Activated naive CD4-positive, alpha-beta T cell treated with Interleukin-2 at 50 U/mL for 16 hours (primary cell): ENCODE data around the gene MAN2B2.

Experiments
- DNase-seq: peaks from one replicate; pipeline ENCODE4 v3.0.0-alpha.2; 2020

The MAN2B2 gene

DNA sequence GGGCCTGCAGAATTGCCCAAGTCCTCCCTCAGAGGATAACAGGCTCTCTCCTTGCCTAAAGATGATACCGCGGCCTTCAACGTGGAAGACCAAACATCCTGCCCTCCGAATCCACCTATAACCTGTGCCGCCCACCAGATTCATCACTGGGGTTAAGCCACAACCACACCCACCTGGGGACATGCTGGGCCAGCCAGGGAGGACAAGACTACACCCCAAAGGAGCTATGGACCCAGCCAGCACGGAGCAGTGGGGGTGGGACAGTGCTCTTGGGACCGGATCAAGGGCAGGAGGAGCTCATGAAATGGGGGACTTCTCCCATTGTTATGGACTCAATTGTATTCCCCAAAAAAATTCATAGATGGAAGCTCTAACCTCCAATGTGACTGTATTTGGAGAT lies 6.8 kb upstream of the MAN2B2 start:
- DNase-seq: no peak

DNA sequence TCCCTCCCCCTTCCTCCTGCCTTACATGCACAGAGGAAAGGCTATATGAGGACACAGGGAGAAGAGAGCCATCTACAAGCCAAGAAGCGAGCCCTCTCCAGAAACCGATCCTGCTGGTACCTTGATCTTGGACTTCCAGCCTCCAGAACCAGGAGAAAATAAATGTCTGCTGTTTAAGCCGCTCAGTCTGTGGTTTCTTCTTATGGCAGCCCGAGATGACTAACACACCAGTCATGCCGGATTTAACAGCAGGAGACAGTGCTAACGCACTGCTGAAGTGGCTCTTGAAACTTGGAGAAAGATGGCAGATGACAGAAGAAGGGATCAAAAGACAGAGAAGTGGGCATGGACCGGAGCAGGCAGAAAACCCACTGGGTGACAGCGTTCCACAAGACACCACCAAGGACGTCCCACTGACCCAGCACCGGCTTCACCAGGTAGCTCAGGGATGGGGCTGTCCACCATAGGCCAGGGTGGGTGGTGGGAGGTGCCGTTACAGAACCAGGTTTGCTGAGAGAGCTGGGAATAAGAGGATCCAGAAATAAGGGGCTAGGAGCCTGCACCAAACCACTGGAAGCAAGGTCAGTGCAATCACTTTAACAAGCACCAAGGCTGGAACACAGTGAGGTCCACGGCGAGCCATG lies 6.2 kb upstream of the MAN2B2 start:
- no peak for DNase-seq

DNA sequence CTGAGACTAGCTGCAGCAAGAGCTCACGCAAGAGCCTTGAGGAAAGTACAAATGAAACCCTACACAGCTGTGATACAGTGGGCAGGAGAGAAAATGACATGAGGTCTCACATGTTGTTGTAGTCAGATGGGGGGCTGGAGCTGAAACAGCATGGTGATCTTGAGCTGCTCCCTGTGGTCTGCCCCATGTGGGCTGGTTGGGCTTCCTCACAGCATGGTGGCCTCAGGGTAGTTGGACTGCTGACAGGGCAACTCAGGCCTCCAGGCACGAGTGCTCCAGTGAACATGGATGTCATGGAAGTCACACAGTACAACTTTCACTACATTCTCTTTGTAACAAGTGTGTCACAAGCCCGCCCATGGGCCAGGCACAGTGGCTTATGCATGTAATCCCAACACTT lies 3.4 kb upstream of the MAN2B2 start:
- no peak for DNase-seq

DNA sequence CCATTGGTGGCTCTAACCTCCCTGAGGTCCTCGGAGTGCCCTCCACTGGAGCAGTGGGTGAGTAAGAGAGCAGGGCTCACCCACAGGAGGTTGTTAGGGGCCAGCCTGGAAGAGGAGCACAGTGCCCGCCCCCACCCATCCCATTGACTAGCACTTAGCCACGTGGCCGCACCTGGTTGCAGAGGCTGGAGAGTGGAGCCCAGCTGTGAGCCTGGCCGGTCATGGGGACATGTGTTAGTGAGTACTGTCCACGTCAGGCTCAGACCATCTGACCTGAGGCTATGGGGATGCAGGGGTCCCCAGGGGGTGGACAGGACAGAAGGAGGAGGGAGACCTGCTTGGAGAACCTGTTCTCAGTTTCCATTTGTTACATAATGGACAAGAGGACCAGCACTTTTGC lies 1.4 kb upstream of the MAN2B2 start:
- DNase-seq: no peak

DNA sequence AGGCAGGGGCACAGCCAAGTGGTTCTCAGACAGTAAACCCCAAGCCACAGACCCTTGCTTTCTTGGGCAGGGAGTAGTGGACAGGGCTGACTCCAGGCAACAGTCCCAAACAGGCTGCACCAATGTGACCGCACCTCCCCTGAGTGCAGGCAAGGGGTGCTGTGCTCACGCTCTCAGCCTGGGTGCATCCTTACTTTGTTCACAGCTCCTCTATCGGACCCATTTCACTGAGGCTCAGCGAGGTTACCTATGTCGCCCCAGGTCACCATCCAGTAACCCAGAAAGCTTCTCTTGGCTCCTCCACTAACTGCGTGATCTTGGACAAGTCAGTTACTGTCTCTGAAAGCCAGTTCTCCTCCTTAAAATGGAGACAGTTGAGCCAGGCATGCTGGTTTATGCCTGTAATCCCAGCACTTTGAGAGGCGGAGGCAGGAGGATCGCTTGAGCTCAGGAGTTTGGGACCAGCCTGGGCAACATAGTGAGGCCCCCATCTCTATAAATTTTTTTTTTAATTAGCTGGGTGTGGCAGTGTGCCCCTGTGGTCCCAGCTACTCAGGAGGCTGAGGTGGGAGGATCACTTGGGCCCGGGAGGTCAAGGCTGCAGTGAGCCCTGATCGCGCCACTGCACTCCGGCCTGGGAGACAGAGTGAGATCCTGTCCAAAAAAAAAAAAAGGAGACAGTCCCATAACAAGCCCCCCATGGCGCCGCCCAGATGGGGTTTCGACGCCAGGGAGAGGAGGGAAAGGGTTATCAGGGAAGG lies 823 bp upstream of the MAN2B2 start:
- no peak for DNase-seq

DNA sequence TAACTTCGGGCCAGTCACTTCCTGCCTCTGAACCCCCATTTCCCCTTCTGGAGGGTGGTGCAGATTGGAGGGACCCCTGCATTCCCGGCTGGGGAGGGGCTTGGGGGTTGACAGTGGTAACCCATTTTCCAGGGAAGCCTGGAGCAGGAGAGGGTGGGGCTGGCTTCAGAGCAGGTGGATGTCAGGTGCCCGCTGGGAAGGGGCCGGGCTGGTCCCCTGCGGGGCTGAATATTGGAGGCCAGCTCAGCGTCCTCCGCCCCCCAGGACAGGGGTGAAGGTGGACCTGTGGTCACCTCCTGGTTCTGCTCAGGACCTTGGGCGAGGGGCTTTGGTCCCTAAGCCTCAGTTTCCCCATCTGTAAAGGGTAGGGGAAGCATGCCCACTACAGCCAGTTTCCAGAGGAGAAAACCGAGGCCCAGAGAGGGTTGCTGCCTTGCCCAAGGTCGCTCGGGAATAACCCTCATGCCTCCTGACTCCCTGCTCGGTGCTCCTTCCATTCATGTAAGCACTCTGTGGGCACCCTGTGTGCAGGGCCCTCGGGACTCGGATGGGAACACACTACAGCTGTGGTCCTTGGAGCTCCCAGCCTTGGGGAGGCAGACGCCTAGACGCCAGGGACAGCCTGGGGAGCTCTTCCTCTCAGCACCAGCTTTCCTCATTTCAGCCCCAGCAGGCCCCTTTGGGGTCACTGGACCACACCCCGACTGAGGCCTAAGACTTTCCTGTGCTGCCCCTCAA lies 683 bp downstream of the MAN2B2 start:
- no peak for DNase-seq

DNA sequence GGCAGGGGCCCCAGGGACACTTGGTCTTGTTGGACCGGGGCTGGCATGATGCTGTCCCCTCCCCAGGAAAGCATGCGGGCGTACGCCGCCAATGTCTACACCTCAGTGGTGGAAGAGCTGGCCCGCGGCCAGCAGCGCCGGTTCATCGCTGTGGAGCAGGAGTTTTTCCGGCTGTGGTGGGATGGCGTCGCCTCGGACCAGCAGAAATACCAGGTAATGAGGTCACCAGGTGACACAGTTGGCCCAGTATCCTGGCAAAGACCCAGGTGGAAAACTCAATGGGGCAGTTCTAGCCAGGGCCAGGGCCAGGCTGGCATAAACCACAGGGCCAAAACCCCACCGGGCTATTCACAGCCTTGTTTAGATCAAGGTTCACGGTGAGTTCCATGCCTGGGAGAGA lies 1.5 kb downstream of the MAN2B2 start:
- DNase-seq: no peak

DNA sequence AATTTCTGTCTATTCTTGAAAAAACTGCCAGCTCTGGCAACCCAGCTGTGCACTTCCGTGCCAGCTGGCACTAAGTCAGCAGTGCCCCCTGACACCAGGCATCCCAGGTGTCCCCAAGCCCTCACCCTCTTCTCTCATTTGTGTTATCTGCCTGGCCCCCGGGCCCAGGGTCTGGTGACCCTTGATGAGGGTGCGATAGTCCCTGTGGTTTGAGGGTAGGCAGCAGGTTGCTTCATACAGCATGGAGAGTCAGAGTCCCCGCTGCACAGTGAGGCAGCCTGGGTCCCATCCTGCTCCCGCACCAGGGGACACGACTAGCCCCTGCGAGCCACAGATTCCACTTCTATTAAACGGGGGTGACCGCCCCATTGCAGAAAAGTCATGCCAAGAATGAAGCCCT lies 1.9 kb downstream of the MAN2B2 start:
- DNase-seq: no peak

DNA sequence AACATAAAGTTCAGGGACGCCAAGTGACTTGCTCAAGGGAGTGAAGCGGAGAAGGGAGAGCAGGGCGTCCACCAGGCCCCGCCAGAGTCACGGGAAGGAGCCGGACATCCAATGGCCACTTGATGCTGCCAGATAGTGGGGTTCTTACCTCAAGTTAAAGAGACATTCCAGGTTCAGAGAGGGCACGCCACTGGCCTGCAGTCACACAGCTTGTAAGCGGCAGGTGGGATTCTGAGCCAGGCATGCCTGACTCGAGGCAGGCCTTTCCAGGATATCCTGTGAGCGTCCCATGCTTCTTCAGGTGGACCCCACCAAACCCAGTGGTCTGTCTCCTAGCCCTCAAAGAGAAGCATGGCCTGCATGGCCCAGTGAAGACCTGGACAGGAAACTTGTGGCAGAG lies 2.4 kb downstream of the MAN2B2 start:
- no peak for DNase-seq

DNA sequence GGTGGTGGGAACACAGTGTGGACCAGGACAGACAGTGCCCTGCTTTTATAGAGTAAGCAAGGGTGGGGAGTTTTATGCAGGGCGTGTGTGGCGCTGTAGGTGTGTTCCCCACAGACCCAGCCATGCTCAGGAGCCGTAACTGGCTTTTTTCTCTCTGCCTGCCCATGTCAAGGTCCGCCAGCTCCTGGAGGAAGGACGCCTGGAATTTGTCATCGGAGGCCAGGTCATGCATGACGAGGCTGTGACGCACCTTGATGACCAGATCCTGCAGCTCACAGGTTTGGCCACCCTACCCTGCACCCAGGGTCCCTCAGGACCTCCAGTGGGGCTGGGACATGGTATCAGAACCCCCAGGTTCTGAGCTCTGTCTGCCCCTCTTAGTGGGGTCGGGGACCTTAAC lies 3.2 kb downstream of the MAN2B2 start:
- DNase-seq: no peak

DNA sequence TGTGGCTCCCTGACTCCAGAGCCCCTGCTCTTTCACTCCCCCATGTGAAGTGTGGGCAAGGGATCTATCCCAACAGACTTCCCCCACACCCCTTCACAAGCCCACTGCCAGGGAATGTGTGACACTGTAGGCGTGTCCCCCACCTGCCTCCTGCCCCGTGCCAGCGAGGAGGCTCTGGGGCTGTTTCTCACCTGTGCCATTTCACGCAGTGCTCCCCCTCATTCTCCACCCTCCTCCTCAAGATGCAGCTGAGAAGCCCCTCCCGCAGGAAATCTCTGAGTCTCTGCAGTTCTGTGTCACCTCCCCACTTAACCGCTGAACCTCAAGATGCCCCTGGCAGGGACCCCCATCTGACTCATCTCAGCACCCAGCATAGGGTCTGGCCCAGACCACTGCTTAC lies 5.4 kb downstream of the MAN2B2 start:
- DNase-seq: no peak

DNA sequence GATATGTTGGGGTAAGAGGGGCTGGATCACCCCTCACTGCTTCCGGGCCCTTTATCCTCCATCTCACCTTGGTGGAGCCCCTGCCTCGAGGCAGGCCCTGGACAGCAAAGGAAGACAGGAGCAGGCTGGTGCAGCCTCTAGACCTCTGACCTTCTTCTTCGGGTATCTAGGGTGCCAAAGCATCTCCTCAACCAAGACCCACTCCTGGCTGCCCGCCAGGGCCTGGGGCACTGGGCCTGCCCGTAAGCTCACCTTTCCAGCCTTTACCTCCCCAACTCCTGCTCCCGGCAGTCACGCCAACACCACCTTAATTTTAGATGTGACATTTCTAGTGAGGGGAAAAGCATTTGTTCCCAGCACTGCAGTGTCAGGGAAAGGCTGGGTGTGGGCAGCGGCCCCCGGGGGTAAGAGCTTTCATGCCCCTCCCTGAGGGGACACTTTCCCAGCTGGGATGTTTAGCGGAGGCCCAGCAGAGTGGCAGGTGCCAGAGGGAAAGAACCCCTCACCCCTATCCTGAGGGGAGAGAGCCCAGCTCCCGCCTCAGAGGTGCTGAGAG lies 6.7 kb downstream of the MAN2B2 start:
- no peak for DNase-seq

DNA sequence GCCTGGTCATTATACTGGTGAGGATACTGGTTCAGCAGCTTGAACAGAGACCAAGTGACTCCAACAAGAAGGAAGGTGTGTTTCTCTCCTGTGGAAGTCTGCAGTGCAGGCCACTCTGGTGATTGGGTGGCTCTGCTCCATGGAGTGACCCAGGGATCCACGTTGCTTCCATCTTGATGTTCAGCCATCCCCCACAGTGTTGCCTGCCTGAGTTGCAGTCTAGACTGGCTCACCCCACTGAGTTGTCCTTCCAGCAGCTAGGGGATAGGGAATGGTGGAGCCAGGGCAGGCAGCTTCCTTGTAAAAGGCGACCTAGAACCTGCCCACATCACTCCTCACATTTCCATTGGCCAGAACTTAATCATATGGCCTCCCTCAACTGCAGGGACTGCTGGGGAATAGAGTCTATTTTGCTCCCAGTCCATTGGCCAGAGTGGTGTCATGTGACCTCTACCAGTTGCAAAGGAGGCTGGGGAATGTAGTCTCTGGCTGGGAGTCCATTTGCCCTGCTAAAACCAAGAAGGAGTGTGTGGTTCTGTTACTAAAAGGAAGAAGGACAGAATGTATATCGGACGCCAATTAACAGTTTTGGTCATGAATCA lies 8.0 kb downstream of the MAN2B2 start:
- DNase-seq: no peak

DNA sequence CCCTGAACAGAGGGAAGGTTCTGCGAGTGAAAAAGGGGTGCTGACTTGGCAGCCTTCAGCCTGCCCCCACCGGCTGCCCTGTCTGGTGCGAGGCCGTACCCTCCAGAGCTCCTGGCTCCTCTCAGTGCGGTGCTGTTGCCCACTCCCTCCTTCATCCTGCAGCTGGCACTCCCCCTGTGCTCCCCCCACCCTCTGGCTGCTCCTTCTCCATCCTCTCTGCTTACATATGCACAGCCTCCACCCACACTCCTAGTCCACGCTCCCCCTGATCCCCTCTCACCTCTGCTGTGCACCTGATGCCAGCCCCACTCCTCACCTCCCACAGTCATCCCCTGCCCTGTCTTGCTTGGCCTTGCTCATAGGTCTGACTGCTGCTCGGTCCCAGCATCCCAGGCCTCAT lies 9.9 kb downstream of the MAN2B2 start:
- no peak for DNase-seq

DNA sequence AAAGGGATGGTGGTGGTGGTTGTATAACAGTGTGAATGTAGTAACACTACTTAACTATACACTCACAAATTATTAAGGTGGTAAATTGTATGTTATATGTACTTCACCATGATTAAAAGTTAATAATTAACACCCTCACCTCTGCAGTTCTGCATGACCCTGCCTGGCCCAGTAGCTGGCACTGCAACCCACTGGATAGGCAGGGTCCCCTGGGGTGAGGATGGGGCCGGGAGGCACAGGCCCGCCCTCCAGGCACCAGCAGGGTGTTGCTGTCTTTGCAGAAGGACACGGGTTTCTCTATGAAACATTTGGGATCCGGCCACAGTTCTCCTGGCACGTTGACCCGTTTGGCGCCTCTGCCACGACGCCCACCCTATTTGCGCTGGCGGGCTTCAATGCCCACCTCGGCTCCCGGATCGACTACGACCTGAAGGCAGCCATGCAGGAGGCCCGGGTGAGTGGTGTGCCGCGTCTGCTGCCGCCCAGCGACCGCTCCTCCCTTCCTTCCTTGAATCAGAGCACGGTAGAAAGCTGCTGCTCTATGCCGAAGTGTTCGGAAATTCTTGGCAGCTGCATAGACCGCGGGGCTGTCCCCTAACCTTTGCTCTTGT lies 11.8 kb downstream of the MAN2B2 start:
- no peak for DNase-seq

DNA sequence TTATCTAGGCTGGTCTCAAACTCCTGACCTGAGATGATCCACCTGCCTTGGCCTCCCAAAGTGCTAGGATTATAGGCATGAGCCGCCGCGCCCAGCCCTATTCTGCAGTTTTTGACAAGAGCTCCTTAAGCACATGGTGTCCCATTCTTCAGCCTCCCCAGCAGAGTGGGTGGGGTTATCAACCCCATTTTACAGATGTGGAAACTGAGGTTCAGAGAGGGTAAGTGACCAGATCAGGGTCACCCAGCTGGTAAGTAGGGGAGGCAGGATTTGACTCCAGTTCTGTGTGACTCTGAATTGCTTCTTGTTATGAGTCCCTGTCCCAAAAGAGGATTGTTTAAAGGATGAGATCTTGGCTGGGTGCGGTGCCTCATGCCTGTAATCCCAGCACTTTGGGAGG lies 14.5 kb downstream of the MAN2B2 start:
- DNase-seq: no peak

DNA sequence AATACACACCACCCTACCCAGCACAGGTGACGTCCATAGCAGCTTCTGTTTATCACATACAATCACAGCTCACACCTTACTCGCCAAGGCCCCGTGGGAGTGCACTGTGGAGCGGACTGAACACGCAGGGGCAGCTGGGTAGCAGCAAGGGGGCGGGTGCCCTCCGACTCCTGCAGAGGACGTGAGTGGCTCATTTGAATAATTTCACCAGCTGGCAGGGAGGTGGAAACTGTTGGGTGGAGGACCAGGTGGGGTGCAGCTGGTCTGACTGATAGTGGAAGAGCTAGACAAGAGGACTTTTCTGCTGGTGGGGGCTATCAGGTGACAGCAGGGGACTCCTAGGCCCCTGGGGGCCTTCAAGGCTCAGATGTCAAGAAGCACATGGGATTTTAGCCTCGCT lies 16.3 kb downstream of the MAN2B2 start:
- DNase-seq: no peak

DNA sequence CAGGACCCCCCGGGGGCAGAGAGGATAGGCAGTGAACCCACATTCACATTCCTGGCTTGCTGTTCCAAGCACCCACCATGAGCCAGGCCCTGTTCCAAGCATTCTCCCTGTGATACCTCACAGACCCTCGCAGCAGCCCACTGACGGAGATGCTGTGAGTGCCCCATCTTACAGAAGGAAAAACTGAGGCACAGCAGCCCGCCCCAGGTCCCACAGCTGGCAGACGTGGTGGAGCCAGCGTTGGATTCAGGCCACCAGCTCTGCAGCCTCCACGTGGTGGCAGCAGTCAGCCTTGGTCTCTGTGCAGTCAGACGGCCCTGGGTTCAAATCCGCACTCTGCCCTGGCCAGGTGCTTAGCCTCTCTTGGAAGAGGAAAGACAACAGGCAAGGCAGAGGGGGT lies 16.8 kb downstream of the MAN2B2 start:
- DNase-seq: no peak

DNA sequence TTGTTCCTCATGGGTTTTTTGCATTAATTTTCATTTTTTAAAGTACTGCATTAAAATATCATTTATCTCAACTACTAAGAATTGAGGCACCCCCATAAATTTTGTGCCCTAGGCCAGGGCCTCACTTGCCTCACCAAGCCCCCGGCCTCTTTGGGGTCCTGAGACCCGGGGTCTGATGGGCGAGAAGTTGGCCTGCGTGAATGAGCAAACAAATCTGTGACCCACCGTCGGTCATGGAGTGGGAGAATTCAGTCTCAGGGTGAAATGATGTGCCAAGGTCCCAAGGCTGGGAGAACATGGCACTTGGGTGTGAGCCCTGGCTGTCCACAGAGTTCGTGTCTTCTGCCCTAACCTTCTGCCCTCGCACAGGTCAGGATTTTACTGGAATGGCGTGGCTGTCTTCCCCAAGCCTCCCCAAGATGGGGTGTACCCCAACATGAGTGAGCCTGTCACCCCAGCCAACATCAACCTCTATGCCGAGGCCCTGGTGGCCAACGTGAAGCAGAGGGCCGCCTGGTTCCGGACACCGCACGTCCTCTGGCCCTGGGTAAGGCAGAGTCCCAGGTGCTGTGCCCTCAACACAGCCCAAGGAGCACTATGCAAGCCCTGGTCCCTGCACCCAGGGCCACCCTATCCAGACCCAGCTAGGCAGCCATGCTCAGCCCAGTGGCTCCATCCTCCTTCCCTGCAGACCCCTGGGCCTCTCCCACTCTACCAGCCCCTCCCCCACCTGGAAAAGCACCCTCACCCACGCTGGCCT lies 18.0 kb downstream of the MAN2B2 start:
- no peak for DNase-seq

DNA sequence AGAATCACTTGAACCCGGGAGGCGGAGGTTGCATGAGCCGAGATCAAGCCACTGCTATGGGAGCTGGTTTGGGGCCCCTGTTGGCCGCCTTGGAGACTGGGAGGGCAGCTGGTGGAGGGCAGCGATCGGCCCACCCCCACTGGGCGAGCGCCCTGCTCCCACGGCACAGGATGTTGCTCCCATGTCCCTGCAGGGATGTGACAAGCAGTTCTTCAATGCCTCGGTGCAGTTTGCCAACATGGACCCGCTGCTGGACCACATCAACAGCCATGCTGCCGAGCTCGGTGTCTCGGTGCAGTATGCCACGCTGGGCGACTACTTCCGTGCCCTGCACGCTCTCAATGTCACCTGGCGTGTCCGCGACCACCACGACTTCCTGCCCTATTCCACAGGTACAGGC lies 19.4 kb downstream of the MAN2B2 start:
- DNase-seq: no peak

DNA sequence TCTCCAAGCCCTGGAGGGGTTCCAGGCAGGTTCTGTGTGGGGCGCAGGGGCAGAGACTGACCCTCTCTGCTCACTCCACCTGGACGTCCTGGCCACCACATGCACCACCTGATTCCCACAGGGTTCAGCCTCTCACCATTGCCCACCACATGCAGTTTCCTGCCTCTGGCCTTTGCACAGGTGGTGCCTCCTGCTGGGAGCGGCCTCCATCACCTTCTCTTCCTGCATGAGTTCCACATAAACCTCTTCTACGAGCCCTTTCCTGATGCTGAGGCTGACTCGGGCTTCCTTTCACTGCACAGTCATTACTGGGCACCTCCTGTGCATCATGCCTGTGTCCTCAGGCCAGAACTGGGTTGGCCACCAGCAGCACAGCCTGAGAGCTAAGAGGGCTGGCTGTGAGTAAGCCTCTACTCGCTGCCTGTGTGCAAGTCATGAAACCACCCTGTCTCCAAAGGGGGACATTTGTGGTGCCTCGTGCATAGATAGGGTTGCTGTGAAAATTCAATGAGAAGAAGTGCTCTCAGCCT lies 19.9 kb downstream of the MAN2B2 start:
- DNase-seq: no peak
